Upper lobe of left lung (tissue), 4 donors: ENCODE results near the gene CTR9.

ENCODE experiments used
- CTCF ChIP-seq, 6 experiments: fragments of 450-650 bp in 4 of 6; fragments of 200-600 bp in 2 of 6; sonication (generic) in 2 of 6; IDR thresholded peaks; one replicate each; pipeline ENCODE4 v1.5.1; 2016 to 2019; ENCODE audit warnings: antibody characterized with exemption in 6 of 6
- EP300 ChIP-seq, 4 donors: sonication (generic); formaldehyde crosslinking; IDR thresholded peaks; one replicate each; pipeline ENCODE4 v1.5.1; 2017; ENCODE audit warnings: antibody characterized with exemption in 4 of 4, control low read depth in 2 of 4
- POLR2A ChIP-seq, 4 donors: fragments of 450-650 bp; IDR thresholded peaks; one replicate each; pipeline ENCODE4 v1.5.1; 2016 to 2017; ENCODE audit warnings: antibody characterized with exemption in 4 of 4, mild to moderate bottlenecking in 2 of 4
- POLR2AphosphoS5 ChIP-seq, 2 donors: sonication (generic); formaldehyde crosslinking; IDR thresholded peaks; one replicate each; pipeline ENCODE4 v1.5.1; 2017; ENCODE audit warnings: antibody characterized with exemption in 2 of 2

GRCh38 chr11:10785146-10785474, 34.1 kb downstream of the CTR9 start:
- TF ChIP-seq CTCF (IDR thresholded peaks at IDR 0.05) (no peak), POLR2A (IDR thresholded peaks at IDR 0.05) (no peak), POLR2AphosphoS5 (IDR thresholded peaks at IDR 0.05) (no peak), EP300 (IDR thresholded peaks at IDR 0.05) (no peak)
